Spleen (tissue), 7 donors: ENCODE data around the gene ACOT13.

Experiments used
- POLR2A ChIP-seq, 3 donors: fragments of 450-650 bp; IDR thresholded peaks; one replicate each; pipeline ENCODE4 v1.5.1; 2017; ENCODE audit warnings: antibody characterized with exemption in 3 of 3, mild to moderate bottlenecking in 1 of 3
- POLR2AphosphoS5 ChIP-seq, 3 donors: sonication (generic); formaldehyde crosslinking; IDR thresholded peaks; one replicate each; pipeline ENCODE4 v1.5.1; 2017; ENCODE audit warnings: antibody characterized with exemption in 3 of 3
- TF ChIP-seq, protein P1 (sequence below), 11 experiments: fragments of 200-600 bp in 7 of 11; fragments of 450-650 bp in 4 of 11; sonication (generic) in 4 of 11; IDR thresholded peaks in 8 of 11; conservative IDR thresholded peaks in 3 of 11; 1 replicate in 7 of 11; 2 replicates in 4 of 11; pipeline versions ENCODE4 v1.4.0 to v1.8.0; 2016 to 2021; ENCODE audit warnings: antibody characterized with exemption in 11 of 11, inconsistent platforms in 4 of 11, mild to moderate bottlenecking in 1 of 11
- donor health status: DM: no; HTN: no; CAD: no; lungs with moderate emphysema.
- donor health status: DM: no; HTN: no; CAD: no.
- donor health status: DM: no; HTN: no; CAD: no.

DNA sequence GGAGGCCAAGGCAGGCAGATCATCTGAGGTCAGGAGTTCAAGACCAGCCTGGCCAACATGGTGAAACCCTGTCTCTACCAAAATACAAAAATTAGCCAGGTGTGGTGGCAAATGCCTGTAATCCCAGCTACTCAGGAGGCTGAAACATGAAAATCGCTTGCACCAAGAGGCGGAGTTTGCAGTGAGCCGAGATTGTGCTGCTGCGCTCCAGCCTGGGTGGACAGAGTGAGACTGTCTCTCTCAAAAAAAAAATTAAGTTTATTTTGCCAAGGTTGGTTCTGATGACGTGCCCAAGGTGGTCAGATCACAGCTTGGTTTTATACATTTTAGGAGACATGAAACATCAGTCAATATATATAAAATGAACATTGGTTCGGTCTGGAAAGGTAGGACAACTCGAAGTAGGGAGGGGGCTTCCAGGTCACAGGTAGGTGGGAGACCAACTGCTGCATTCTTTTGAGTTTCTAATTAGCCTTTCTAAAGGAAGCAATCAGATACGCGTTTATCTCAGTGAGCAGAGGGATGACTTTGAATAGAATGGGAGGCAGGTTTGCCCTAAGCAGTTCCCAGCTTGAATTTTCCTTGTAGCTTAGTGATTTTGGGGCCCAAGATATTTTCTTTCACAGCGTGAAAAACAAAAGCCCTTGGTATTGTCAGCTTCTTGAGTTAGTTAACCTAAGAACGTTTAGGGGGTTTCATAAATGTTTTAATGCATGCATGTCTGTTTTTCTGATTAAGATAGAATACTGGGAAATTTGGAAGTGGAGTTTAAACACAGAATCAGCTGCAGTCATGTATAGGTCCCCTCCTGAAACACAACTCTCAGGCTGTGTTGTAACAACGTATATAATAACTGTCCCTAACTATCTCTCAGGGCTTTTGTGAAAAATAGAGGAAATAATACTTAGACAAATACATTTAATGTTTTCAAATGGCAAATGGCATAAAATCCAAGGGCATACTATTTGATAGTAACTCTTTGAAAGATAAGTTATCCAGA is 16.7 kb downstream of the ACOT13 start:
- TF ChIP-seq POLR2AphosphoS5 (IDR thresholded peaks at IDR 0.05) (no peak), POLR2A (IDR thresholded peaks at IDR 0.05) (no peak)
- TF ChIP-seq, protein P1, sequence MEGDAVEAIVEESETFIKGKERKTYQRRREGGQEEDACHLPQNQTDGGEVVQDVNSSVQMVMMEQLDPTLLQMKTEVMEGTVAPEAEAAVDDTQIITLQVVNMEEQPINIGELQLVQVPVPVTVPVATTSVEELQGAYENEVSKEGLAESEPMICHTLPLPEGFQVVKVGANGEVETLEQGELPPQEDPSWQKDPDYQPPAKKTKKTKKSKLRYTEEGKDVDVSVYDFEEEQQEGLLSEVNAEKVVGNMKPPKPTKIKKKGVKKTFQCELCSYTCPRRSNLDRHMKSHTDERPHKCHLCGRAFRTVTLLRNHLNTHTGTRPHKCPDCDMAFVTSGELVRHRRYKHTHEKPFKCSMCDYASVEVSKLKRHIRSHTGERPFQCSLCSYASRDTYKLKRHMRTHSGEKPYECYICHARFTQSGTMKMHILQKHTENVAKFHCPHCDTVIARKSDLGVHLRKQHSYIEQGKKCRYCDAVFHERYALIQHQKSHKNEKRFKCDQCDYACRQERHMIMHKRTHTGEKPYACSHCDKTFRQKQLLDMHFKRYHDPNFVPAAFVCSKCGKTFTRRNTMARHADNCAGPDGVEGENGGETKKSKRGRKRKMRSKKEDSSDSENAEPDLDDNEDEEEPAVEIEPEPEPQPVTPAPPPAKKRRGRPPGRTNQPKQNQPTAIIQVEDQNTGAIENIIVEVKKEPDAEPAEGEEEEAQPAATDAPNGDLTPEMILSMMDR (IDR thresholded peaks at IDR 0.05 in 8 of 11, conservative IDR thresholded peaks at IDR 0.05 in 3 of 11): no peak
